ENCODE data around the gene PARD6A. TPM values are rescaled to one million over a fixed set of nuclear protein-coding genes. Genes with fewer than 3 reads are reported as not detected.

Gene PARD6A
- total and polyA plus RNA-seq, 2 of the 13 experiments (the other 11 are each of a cell fraction or from before 2014, with no cell fraction given), result 3.5 to 4.3 TPM

DNA sequence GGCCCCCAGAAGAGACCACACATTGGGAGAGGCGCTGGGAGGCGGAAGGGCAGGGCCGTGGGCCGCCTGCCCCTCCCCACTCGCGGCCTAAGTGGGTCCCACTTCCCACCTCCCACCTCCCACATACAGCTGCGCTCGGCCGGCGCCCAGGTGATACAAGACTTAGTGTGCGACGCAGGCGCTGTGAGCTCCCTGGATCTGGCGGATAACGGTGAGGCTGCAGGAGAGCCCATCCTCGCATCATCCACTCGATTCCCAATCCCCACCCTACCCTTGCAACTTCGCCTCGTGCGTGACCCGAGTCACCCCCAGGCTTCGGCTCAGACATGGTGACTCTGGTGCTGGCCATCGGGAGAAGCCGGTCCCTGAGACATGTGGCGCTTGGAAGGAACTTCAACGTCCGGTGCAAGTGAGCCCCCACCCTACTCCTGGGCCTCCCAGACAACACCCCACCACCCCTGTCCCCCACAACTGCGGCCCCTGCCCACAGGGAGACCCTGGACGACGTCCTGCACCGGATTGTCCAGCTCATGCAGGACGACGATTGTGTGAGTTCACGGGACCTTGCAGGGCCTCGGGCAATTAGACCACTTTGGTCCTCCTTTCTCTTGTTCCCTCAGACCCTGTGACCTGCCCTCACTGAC lies 11.9 kb upstream of the PARD6A start:
- Histone ChIP-seq H3K27me3 (ENCODE audit: control insufficient read depth in 1 of 2, insufficient read depth in 2 of 2, low read length in 2 of 2) (peaks cover 18 to 79% of the 10 kb centered on the region in 2 experiments), H3K79me2 (ENCODE audit: insufficient read depth, low read length) (no peaks in the 10 kb centered on the region), H3K4me3 (replicated peaks in 1 of 3; ENCODE audit: insufficient read depth in 1 of 3, low read depth in 2 of 3, low read length in 3 of 3) (peak overlapping the region in 1 of 3 experiments; percentile 44; a peak in 1 of 6 replicates), H2AFZ (ENCODE audit: low read length) (no peak overlapping the region), H3K27ac (ENCODE audit: extremely low read length, insufficient read depth, low read length) (no peak overlapping the region), H3K9ac (ENCODE audit: insufficient read depth, low read depth, low read length) (no peak overlapping the region), H3K36me3 (replicated peaks in 1 of 2; ENCODE audit: control insufficient read depth in 1 of 2, insufficient read depth in 2 of 2, low read length in 2 of 2) (no peaks in the 10 kb centered on the region), H3K4me1 (ENCODE audit: insufficient read depth, low read length) (peaks cover 37% of the 10 kb centered on the region), H3K9me3 (ENCODE audit: low read length) (no peaks in the 10 kb centered on the region), H4K20me1 (ENCODE audit: insufficient read depth, low read length) (peaks cover 11% of the 10 kb centered on the region), H3K4me2 (ENCODE audit: low read depth, low read length) (peak overlapping the region; percentile 48)
- DNase-seq (ENCODE audit: low spot score) (no peak), ATAC-seq (no peak), FAIRE-seq (no peak)
- intact Hi-C loops (cut with micrococcal nuclease; ENCODE audit: unreplicated experiment), result no loop called here
- TF ChIP-seq NFE2 (CRISPR knock-in tag; IDR thresholded peaks at IDR 0.05) (no peak), RFX5 (IDR thresholded peaks at IDR 0.05; ENCODE audit: low read depth, low read length) (no peak), EZH2 (conservative IDR thresholded peaks at IDR 0.05; ENCODE audit: low read depth, low read length) (peak; percentile 28; the same call in 1 of the 2 replicates), ZNF331 (CRISPR knock-in tag; IDR thresholded peaks at IDR 0.05) (no peak), NFE2L1 (CRISPR knock-in tag; IDR thresholded peaks at IDR 0.05; ENCODE audit: borderline replicate concordance) (0 out of 2 replicates have a peak, but pooled peaks have one; percentile 40)
- TF ChIP-seq, protein P1, sequence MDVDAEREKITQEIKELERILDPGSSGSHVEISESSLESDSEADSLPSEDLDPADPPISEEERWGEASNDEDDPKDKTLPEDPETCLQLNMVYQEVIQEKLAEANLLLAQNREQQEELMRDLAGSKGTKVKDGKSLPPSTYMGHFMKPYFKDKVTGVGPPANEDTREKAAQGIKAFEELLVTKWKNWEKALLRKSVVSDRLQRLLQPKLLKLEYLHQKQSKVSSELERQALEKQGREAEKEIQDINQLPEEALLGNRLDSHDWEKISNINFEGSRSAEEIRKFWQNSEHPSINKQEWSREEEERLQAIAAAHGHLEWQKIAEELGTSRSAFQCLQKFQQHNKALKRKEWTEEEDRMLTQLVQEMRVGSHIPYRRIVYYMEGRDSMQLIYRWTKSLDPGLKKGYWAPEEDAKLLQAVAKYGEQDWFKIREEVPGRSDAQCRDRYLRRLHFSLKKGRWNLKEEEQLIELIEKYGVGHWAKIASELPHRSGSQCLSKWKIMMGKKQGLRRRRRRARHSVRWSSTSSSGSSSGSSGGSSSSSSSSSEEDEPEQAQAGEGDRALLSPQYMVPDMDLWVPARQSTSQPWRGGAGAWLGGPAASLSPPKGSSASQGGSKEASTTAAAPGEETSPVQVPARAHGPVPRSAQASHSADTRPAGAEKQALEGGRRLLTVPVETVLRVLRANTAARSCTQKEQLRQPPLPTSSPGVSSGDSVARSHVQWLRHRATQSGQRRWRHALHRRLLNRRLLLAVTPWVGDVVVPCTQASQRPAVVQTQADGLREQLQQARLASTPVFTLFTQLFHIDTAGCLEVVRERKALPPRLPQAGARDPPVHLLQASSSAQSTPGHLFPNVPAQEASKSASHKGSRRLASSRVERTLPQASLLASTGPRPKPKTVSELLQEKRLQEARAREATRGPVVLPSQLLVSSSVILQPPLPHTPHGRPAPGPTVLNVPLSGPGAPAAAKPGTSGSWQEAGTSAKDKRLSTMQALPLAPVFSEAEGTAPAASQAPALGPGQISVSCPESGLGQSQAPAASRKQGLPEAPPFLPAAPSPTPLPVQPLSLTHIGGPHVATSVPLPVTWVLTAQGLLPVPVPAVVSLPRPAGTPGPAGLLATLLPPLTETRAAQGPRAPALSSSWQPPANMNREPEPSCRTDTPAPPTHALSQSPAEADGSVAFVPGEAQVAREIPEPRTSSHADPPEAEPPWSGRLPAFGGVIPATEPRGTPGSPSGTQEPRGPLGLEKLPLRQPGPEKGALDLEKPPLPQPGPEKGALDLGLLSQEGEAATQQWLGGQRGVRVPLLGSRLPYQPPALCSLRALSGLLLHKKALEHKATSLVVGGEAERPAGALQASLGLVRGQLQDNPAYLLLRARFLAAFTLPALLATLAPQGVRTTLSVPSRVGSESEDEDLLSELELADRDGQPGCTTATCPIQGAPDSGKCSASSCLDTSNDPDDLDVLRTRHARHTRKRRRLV (CRISPR knock-in tag; IDR thresholded peaks at IDR 0.05), result no peak
- TF ChIP-seq, protein P2, sequence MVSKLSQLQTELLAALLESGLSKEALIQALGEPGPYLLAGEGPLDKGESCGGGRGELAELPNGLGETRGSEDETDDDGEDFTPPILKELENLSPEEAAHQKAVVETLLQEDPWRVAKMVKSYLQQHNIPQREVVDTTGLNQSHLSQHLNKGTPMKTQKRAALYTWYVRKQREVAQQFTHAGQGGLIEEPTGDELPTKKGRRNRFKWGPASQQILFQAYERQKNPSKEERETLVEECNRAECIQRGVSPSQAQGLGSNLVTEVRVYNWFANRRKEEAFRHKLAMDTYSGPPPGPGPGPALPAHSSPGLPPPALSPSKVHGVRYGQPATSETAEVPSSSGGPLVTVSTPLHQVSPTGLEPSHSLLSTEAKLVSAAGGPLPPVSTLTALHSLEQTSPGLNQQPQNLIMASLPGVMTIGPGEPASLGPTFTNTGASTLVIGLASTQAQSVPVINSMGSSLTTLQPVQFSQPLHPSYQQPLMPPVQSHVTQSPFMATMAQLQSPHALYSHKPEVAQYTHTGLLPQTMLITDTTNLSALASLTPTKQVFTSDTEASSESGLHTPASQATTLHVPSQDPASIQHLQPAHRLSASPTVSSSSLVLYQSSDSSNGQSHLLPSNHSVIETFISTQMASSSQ (IDR thresholded peaks at IDR 0.05; ENCODE audit: low read depth), result no peak
- TF ChIP-seq, protein P2 (CRISPR knock-in tag; IDR thresholded peaks at IDR 0.05; ENCODE audit: borderline replicate concordance), result 0 out of 2 replicates have a peak, but pooled peaks have one; percentile 1
- ChIA-PET CTCF (ENCODE audit: low intra/inter-chr PET ratio, low total read pairs) (no interaction called here), POLR2A (interaction anchor here (0.8 to 1.3 kb wide), 2 partner anchors 11 to 128 kb away, joined by 3 read pairs; partner anchors contain the start of gene ACD)
- in situ Hi-C loops (cut with HindIII; ENCODE audit: extremely low pct_ligation_motif_present, low pct_unique_long_range_greater_than_20kb), result loop anchor here (5.0 kb wide), 1 partner anchor 102 kb away; no protein-coding TSS in a partner anchor
- no TSS peak for BruUV-seq (replicated peaks)
- WGBS (ENCODE audit: low lambda C conversion rate), result 46% methylated on average over 27 of the region's 35 CpGs

Data from HepG2 (cell line).